NT2/D1 (cell line): Measurements from ENCODE around the gene GRIPAP1.

Source experiments
- SUZ12 ChIP-seq: IDR thresholded peaks from 2 replicates; pipeline ENCODE4 v1.6.1; 2011; ENCODE audit not compliant: insufficient read length, insufficient read depth; ENCODE audit errors: extremely low read depth
- YY1 ChIP-seq: IDR thresholded peaks from 2 replicates; pipeline ENCODE4 v1.6.1; 2011; ENCODE audit not compliant: insufficient read length, insufficient read depth
- ZNF274 ChIP-seq: IDR thresholded peaks from 2 replicates; pipeline ENCODE4 v1.6.1; 2011; ENCODE audit warnings: mild to moderate bottlenecking, low read depth, low read length

- TF ChIP-seq YY1 (no peak), ZNF274 (no peak), SUZ12 (no peak)
Measured at GRCh38 chrX:48937054-48937907, 64.8 kb downstream of the GRIPAP1 start.
